Thoracic aorta (tissue), 2 donors: ENCODE data around the gene LSM14A. TPM values are rescaled to one million over a fixed set of nuclear protein-coding genes. Genes with fewer than 3 reads are reported as not detected.

Experiments
- ATAC-seq: fragments of 150-250 bp; one replicate; pipeline ENCODE4 v1.8.0; 2017; ENCODE audit warnings: low read depth; ENCODE audit not compliant: insufficient number of reproducible peaks, low FRiP score
- DNase-seq: peaks from one replicate; pipeline ENCODE4 v3.0.0-alpha.2; 2020; ENCODE audit warnings: low spot score
- H3K27ac ChIP-seq, 2 donors: fragments of 200-600 bp; sonication (generic); 1 replicate in 1 of 2; 2 replicates in 1 of 2; pipeline ENCODE4 v1.5.1; 2016; ENCODE audit warnings: mild to moderate bottlenecking in 2 of 2, moderate library complexity in 2 of 2
- H3K27me3 ChIP-seq: fragments of 200-600 bp; sonication (generic); replicated peaks from 2 replicates; pipeline ENCODE4 v1.6.0; 2016; ENCODE audit warnings: mild to moderate bottlenecking; ENCODE audit not compliant: insufficient read depth
- H3K36me3 ChIP-seq: fragments of 200-600 bp; sonication (generic); one replicate; pipeline ENCODE4 v1.5.1; 2016
- H3K4me1 ChIP-seq, 2 donors: fragments of 200-600 bp; sonication (generic); 1 replicate in 1 of 2; 2 replicates in 1 of 2; pipeline versions ENCODE4 v1.5.1 to v1.6.0; 2016; ENCODE audit warnings: low read depth in 2 of 2, mild to moderate bottlenecking in 1 of 2; ENCODE audit not compliant: control insufficient read depth in 1 of 2
- H3K4me3 ChIP-seq: fragments of 200-600 bp; sonication (generic); 2 replicates; pipeline ENCODE4 v1.5.1; 2016; ENCODE audit warnings: mild to moderate bottlenecking
- H3K9me3 ChIP-seq: fragments of 200-600 bp; sonication (generic); 2 replicates; pipeline ENCODE4 v1.5.1; 2016
- CTCF ChIP-seq: fragments of 200-600 bp; sonication (generic); IDR thresholded peaks from one replicate; pipeline ENCODE4 v1.5.1; 2019; ENCODE audit warnings: antibody characterized with exemption
- total RNA-seq, 2 donors: library from RNA; depleted of rRNA; stranded (reverse); fragments of >200 nt; gene quantifications; one replicate each; pipeline versions ENCODE4 v1.1.0 to v1.2.3, GENCODE V29; 2016

Gene LSM14A
- total RNA-seq, 2 donors from 2014 or later = 79.1 to 133 TPM

- H3K36me3 ChIP-seq = peaks cover 30% of the 10 kb centered on the region
- no peak for TF ChIP-seq CTCF
These were observed 53.7 kb downstream of the LSM14A start for GRCh38 chr19:34226036-34226435.

GRCh38 chr19:34228347-34228746 is 56.0 kb downstream of the LSM14A start:
- TF ChIP-seq CTCF = no peak
- Histone ChIP-seq H3K27ac (peak overlapping the region in 1 of 2 donors; percentile 45), H3K36me3 (peaks cover 14% of the 10 kb centered on the region), H3K9me3 (no peaks in the 10 kb centered on the region), H3K27me3 (no peaks in the 10 kb centered on the region), H3K4me3 (no peak overlapping the region), H3K4me1 (peaks cover 11 to 28% of the 10 kb centered on the region in 2 donors)
- no peak for DNase-seq
- ATAC-seq = no peak

More at GRCh38 chr19:34226036-34226435, 53.7 kb downstream of the LSM14A start:
- H3K4me3 ChIP-seq = no peak overlapping the region
- H3K4me1 ChIP-seq = peaks cover 0 to 10% of the 10 kb centered on the region in 2 donors
- DNase-seq (no peak), ATAC-seq (no peak)
- no peak overlapping the region for H3K27ac ChIP-seq
- no peaks in the 10 kb centered on the region for H3K27me3 ChIP-seq
- no peaks in the 10 kb centered on the region for H3K9me3 ChIP-seq

- Histone ChIP-seq H3K27me3 (no peaks in the 10 kb centered on the region), H3K36me3 (peaks cover 14% of the 10 kb centered on the region), H3K4me3 (no peak overlapping the region), H3K27ac (peak overlapping the region; percentile 41 to 45), H3K4me1 (peaks cover 16 to 32% of the 10 kb centered on the region in 2 donors), H3K9me3 (no peaks in the 10 kb centered on the region)
- ATAC-seq (no peak), DNase-seq (no peak)
- TF ChIP-seq CTCF = no peak
These were observed 56.5 kb downstream of the LSM14A start for GRCh38 chr19:34228762-34229161.

- no peaks in the 10 kb centered on the region for H3K9me3 ChIP-seq
- H3K4me3 ChIP-seq = no peak overlapping the region
- no peak for DNase-seq
- peaks cover 17 to 39% of the 10 kb centered on the region in 2 donors for H3K4me1 ChIP-seq
- H3K27ac ChIP-seq = no peak overlapping the region
- H3K27me3 ChIP-seq = no peaks in the 10 kb centered on the region
- no peak for ATAC-seq
- H3K36me3 ChIP-seq = peaks cover 11% of the 10 kb centered on the region
- no peak for TF ChIP-seq CTCF
These were observed 57.4 kb downstream of the LSM14A start for GRCh38 chr19:34229721-34230120.

GRCh38 chr19:34230820-34231219 is 58.5 kb downstream of the LSM14A start:
- no peak for TF ChIP-seq CTCF
- peak overlapping the region in 1 of 2 donors; percentile 87 for H3K27ac ChIP-seq
- H3K9me3 ChIP-seq = no peaks in the 10 kb centered on the region
- peaks cover 17 to 35% of the 10 kb centered on the region in 2 donors for H3K4me1 ChIP-seq
- H3K36me3 ChIP-seq = peaks cover 5% of the 10 kb centered on the region
- ATAC-seq (no peak), DNase-seq (no peak)
- H3K4me3 ChIP-seq = no peak overlapping the region
- H3K27me3 ChIP-seq = no peaks in the 10 kb centered on the region
